ENCODE measurements around the gene AIDA.

DNA sequence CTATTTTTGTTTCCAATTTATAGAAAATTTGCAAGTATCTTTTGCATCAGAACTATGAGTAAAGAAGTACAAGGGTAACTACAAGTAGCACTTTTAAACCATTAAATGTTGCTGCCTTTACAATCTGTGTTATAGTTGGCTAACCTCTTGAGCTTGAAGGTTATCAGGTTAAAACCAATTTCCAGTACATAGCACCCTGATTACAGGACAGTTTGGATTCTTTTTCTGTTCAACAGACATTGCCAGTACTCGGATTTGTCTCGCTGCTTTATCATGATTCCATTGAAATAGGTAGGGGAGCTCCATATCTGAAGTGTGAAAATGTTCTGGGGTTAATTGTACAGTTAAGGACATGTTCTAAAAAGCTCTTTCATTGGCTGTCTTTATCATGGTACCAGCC, 54.4 kb downstream of the AIDA start:
- no peak for TF ChIP-seq SPI1 (IDR thresholded peaks at IDR 0.05; ENCODE audit: borderline replicate concordance, low read depth)
- TF ChIP-seq GABPA (IDR thresholded peaks at IDR 0.05; ENCODE audit: low read depth), result no peak

Data from HL-60 (cell line).